CD4-positive, alpha-beta memory T cell (primary cell): Measurements from ENCODE around the gene ABCB7. TPM values are rescaled to one million over a fixed set of nuclear protein-coding genes. Genes with fewer than 3 reads are reported as not detected.
A peak's percentile ranks its signal among the peaks of the same experiment; 100 is the strongest.
"Not testable (repeated sequence)": the region's sequence is repeated elsewhere in the genome, so short reads cannot be mapped to it uniquely, and the experiment has no call there.

Source experiments
- CTCF ChIA-PET: fragments of 350-600 bp; sonication (Branson Sonifier 250); formaldehyde crosslinking; loops from one replicate; lab custom pipeline; 2021; ENCODE audit warnings: inconsistent platforms; ENCODE audit not compliant: partially characterized antibody; lab: Charles Lee
- POLR2A ChIA-PET: fragments of 350-600 bp; sonication (Branson Sonifier 250); formaldehyde crosslinking; loops from one replicate; lab custom pipeline; 2021; ENCODE audit not compliant: partially characterized antibody; lab: Charles Lee
- DNase-seq, 5 donors: peaks; one replicate each; pipeline versions ENCODE4 v3.0.0 to v3.0.0-alpha.2; 2020 to 2022; ENCODE audit warnings: mixed read lengths in 1 of 5
- H3K27ac ChIP-seq: one replicate; pipeline ENCODE4 v1.7.0; 2013; ENCODE audit warnings: low read depth, low read length
- H3K27me3 ChIP-seq: 2 replicates; pipeline ENCODE4 v1.7.0; 2013; ENCODE audit warnings: mild to moderate bottlenecking, low read length, moderate library complexity; ENCODE audit not compliant: insufficient read depth
- H3K36me3 ChIP-seq: 2 replicates; pipeline ENCODE4 v1.7.0; 2013; ENCODE audit warnings: mild to moderate bottlenecking, low read length, moderate library complexity; ENCODE audit not compliant: insufficient read depth
- H3K4me1 ChIP-seq: 2 replicates; pipeline ENCODE4 v1.7.0; 2013; ENCODE audit warnings: mild to moderate bottlenecking, low read length, moderate library complexity; ENCODE audit not compliant: insufficient read depth
- H3K4me3 ChIP-seq, 2 donors: one replicate each; pipeline ENCODE4 v1.7.0; 2013; ENCODE audit warnings: low read length in 2 of 2, mild to moderate bottlenecking in 1 of 2
- H3K9me3 ChIP-seq, 2 donors: one replicate each; pipeline ENCODE4 v1.7.0; 2013; ENCODE audit warnings: low read length in 2 of 2, control low read depth in 1 of 2; ENCODE audit not compliant: control insufficient read depth in 1 of 2
- H3K27ac Mint-ChIP-seq, 7 donors: one replicate each; pipeline ENCODE4 v1.8.0; 2020 to 2021; ENCODE audit warnings: mixed read lengths in 7 of 7, mild to moderate bottlenecking in 6 of 7, inconsistent platforms in 3 of 7, moderate library complexity in 3 of 7
- H3K27me3 Mint-ChIP-seq, 2 donors: one replicate each; pipeline ENCODE4 v1.8.0; 2020 to 2021; ENCODE audit warnings: mixed read lengths in 2 of 2
- H3K36me3 Mint-ChIP-seq, 2 donors: one replicate each; pipeline ENCODE4 v1.8.0; 2020 to 2021; ENCODE audit warnings: mixed read lengths in 2 of 2, inconsistent platforms in 1 of 2, mild to moderate bottlenecking in 1 of 2
- H3K4me1 Mint-ChIP-seq, 4 donors: one replicate each; pipeline ENCODE4 v1.8.0; 2020 to 2021; ENCODE audit warnings: mixed read lengths in 4 of 4, mild to moderate bottlenecking in 1 of 4
- H3K4me3 Mint-ChIP-seq, 8 donors: one replicate each; pipeline ENCODE4 v1.8.0; 2020 to 2021; ENCODE audit warnings: mixed read lengths in 8 of 8, mild to moderate bottlenecking in 7 of 8, moderate library complexity in 6 of 8, inconsistent platforms in 3 of 8
- H3K9me3 Mint-ChIP-seq, 8 donors: one replicate each; pipeline ENCODE4 v1.8.0; 2020 to 2021; ENCODE audit warnings: mixed read lengths in 8 of 8, mild to moderate bottlenecking in 5 of 8, inconsistent platforms in 3 of 8, moderate library complexity in 1 of 8
- intact Hi-C: fragments of 100-400 bp; cut with micrococcal nuclease; formaldehyde crosslinking; loops from one replicate; pipeline ENCODE4 v1.15.1; 2023
- polyA plus RNA-seq, 2 donors: library from polyadenylated mRNA; unstranded; fragments of 300-500 nt; fragmentation: Illumina TruSeq; gene quantifications; one replicate each; pipeline ENCODE4 v1.2.3, GENCODE V29; 2021
- total RNA-seq, 2 experiments: library from RNA; stranded (reverse); gene quantifications; one replicate each; pipeline ENCODE4 v1.2.3, GENCODE V29; 2021

ABCB7 gene
- total RNA-seq: 10 to 100 TPM; 24.1 to 29.4 TPM
- polyA plus RNA-seq: 10 to 100 TPM; 11.4 to 20.8 TPM

DNA sequence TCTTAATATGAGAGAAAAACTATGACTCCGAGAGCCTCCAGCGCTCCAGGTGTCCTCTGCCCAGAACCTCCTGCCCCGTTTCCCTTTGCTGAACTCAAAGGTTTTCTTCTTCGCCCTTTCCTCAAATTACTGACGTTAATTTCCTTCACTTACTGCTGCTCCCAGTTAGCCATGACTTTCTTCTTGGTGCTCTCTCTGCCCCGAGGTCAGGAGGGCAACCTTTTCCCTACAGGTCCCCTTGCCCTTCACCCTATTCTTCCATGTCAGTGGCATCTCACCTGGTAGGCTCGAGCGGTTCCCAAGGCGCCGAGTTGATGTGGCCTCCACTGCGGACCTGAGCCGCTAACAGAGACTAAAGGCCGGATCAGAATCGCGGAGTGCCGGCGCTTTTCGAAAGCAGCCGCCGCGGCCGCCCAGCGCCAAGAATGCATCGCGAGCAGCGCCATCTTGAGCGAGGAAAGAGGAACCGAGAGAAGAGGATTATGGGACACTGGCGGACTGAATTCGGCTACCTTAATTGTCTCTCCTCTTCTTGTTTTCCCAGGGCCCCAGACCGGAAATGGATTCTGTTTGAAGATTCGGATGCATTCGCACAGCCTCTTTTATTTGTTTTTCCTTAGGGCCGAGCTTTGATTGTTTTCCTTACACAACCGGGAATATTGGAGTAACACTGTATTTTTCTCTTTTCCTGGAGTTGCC, at the start of gene ABCB7:
Gene ABCB7 (minus strand): TSS at position 457 of the 699 bp plus-strand sequence. CDS start 11 bp downstream, at position 446.
- peaks cover 20% of the 10 kb centered on the region for H3K4me1 ChIP-seq
- POLR2A ChIA-PET: interaction anchor here (3.1 kb wide), 1 partner anchor 118 kb away, joined by 13 read pairs; the partner anchor contains the start of gene UPRT
- intact Hi-C loops: loop anchor here (2.0 to 10.0 kb wide), 3 partner anchors 119 to 861 kb away; partner anchors contain the start of genes RLIM and UPRT
- no peaks in the 10 kb centered on the region for H3K9me3 ChIP-seq
- Mint-ChIP-seq H3K9me3 (no peaks in the 10 kb centered on the region), H3K27me3 (no peaks in the 10 kb centered on the region), H3K4me1 (peaks cover 23 to 52% (median 34%) of the 10 kb centered on the region in 4 donors), H3K4me3 (peak within 1 kb of the TSS; percentile 89 to 98 (median 95)), H3K27ac (peak within 1 kb of the TSS; percentile 95 to 98 (median 97)), H3K36me3 (peaks cover 0 to 11% of the 10 kb centered on the region in 2 donors)
- H3K27me3 ChIP-seq: no peaks in the 10 kb centered on the region
- H3K4me3 ChIP-seq: peak within 1 kb of the TSS; percentile 65 to 74
- H3K36me3 ChIP-seq: no peaks in the 10 kb centered on the region
- peak within 1 kb of the TSS; percentile 76 for H3K27ac ChIP-seq
- CTCF ChIA-PET: no interaction called here
- peak; percentile 56 to 70 (median 61) for DNase-seq

DNA sequence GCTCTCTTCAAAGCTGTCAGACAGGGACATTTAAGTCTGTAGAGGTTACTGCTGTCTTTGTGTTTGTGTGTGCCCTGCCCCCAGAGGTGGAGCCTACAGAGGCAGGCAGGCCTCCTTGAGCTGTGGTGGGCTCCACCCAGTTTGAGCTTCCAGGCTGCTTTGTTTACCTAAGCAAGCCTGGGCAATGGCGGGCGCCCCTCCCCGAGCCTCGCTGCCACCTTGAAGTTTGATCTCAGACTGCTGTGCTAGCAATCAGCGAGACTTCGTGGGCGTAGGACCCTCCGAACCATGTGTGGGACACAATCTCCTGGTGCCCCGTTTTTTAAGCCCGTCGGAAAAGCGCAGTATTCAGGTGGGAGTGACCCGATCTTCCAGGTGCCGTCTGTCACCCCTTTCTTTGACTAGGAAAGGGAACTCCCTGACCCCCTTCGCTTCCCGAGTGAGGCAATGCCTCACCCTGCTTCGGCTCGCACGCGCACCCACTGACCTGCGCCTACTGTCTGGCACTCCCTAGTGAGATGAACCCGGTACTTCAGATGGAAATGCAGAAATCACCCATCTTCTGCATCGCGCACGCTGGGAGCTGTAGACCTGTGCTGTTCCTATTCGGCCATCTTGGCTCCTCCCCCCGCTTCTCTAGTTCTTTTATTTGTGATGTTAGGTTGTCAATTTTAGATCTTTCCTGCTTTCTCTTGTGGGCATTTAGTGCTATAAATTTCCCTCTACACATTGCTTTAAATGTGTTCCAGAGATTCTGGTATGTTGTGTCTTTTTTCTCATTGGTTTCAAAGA, 32.5 kb upstream of the ABCB7 start:
- H3K27ac Mint-ChIP-seq, H3K4me1 Mint-ChIP-seq, H3K27me3 ChIP-seq, H3K4me3 ChIP-seq, CTCF ChIA-PET, H3K4me1 ChIP-seq, DNase-seq, H3K9me3 ChIP-seq, H3K36me3 ChIP-seq, intact Hi-C loops, H3K27ac ChIP-seq, H3K9me3 Mint-ChIP-seq, POLR2A ChIA-PET, H3K36me3 Mint-ChIP-seq, H3K27me3 Mint-ChIP-seq, H3K4me3 Mint-ChIP-seq: not testable (repeated sequence)

DNA sequence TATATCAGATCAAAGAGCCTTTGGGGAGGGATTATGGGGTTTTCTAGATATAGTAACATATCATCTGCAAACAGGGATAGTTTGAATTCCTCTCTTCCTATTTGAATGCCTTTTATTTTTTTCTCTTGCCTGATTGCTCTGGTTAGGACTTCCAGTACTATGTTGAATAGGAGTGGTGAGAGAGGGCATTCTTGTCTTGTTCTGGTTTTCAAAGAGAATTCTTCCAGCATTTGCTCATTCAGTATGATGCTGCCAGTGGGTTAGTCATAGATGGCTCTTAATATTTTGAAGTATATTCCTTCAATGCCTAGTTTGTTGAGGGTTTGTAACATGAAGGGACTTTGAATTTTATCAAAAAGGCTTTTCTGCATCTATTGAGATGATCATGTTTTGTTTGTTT, 25.6 kb upstream of the ABCB7 start:
- Mint-ChIP-seq H3K27ac (no peak overlapping the region), H3K36me3 (no peaks in the 10 kb centered on the region), H3K4me3 (no peak overlapping the region), H3K4me1 (no peaks in the 10 kb centered on the region), H3K27me3 (no peaks in the 10 kb centered on the region), H3K9me3 (peaks cover 0 to 6% (median 0%) of the 10 kb centered on the region in 8 donors)
- Histone ChIP-seq H3K36me3 (no peaks in the 10 kb centered on the region), H3K4me1 (no peaks in the 10 kb centered on the region), H3K4me3 (no peak overlapping the region), H3K27ac (no peak overlapping the region), H3K27me3 (no peaks in the 10 kb centered on the region), H3K9me3 (no peaks in the 10 kb centered on the region)
- CTCF ChIA-PET: no interaction called here
- POLR2A ChIA-PET: no interaction called here
- intact Hi-C loops: no loop called here
- DNase-seq: no peak

DNA sequence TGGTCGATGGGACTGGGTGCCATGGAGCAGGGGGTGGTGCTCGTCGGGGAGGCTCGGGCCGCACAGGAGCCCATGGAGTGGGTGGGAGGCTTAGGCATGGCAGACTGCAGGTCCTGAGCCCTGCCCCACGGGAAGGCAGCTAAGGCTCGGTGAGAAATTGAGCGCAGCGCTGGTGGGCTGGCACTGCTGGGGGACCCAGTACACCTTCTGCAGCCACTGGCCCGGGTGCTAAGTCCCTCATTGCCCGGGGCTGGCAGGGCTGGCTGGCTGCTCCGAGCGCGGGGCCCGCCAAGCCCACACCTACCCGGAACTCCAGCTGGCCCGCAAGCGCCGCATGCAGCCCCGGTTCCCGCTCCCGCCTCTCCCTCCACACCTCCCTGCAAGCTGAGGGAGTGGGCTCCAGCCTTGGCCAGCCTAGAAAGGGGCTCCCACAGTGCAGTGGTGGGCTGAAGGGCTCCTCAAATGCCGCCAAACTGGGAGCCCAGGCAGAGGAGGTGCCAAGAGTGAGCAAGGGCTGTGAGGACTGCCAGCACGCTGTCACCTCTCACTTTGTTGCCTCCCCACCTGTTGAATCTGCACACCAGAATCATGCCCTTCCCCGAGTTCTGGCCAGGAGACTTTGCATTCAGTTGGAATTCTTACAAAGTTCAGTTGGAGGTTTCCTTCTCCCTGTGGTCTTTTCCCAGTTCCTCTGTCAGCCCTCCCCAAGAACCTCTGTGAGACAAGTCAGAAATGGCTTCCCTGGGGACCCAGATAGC, 23.6 kb upstream of the ABCB7 start:
- H3K9me3 Mint-ChIP-seq, H3K4me3 ChIP-seq, POLR2A ChIA-PET, H3K4me3 Mint-ChIP-seq, H3K27me3 ChIP-seq, CTCF ChIA-PET, DNase-seq, H3K36me3 ChIP-seq, H3K36me3 Mint-ChIP-seq, intact Hi-C loops, H3K27ac ChIP-seq, H3K27me3 Mint-ChIP-seq, H3K4me1 Mint-ChIP-seq, H3K9me3 ChIP-seq, H3K4me1 ChIP-seq, H3K27ac Mint-ChIP-seq: not testable (repeated sequence)

DNA sequence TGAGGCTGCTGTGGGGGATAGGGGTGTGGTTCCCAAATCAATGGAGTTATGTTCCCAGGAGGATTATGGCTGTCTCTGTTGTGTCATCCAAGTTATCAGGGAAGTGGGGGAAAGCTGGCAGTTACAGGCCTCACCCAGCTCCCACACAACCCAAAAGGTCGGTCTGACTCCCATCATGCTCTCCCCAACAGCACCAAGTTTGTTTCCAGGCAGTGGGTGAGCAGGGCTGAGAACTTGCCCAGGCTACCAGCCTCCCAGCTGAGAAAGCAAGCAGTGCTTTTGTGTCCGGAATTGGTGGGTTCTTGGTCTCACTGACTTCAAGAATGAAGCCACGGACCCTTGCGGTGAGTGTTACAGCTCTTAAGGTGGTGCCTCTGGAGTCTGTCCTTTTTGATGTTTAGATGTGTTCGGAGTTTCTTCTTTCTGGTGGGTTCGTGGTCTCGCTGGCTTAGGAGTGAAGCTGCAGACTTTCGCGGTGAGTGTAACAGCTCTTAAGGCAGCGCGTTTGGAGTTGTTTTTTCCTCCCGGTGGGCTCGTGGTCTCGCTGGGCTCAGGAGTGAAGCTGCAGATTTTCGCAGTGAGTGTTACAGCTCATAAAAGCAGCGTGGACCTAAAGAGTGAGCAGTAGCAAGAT, 16.3 kb upstream of the ABCB7 start:
- H3K27me3 ChIP-seq, H3K36me3 Mint-ChIP-seq, H3K36me3 ChIP-seq, H3K27me3 Mint-ChIP-seq, H3K4me1 ChIP-seq, H3K27ac Mint-ChIP-seq, H3K4me3 Mint-ChIP-seq, H3K9me3 Mint-ChIP-seq, POLR2A ChIA-PET, H3K4me3 ChIP-seq, intact Hi-C loops, H3K9me3 ChIP-seq, DNase-seq, H3K27ac ChIP-seq, CTCF ChIA-PET, H3K4me1 Mint-ChIP-seq: not testable (repeated sequence)

DNA sequence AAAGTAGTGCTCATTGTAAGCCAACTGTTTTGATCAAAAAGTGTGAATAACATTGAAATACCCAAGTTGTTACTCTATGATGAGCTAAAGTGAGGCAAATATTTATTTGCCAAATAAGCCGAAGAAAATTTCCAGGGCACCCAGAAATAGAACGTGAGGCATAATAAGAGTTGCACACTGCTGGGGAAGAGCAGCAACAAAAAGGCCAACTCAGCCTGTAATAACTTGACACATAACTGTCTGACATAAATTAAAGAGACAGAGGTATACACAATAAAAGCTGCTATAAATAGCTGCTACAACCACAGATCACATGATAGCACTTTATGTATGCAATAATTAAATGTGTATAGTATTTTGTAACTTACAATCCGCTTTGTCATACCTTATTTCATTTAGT, 2.0 kb upstream of the ABCB7 start:
- Histone ChIP-seq H3K27me3 (no peaks in the 10 kb centered on the region), H3K9me3 (no peaks in the 10 kb centered on the region), H3K36me3 (no peaks in the 10 kb centered on the region), H3K4me1 (peaks cover 20% of the 10 kb centered on the region), H3K27ac (no peak overlapping the region), H3K4me3 (no peak overlapping the region)
- no peaks in the 10 kb centered on the region for H3K27me3 Mint-ChIP-seq
- no peaks in the 10 kb centered on the region for H3K9me3 Mint-ChIP-seq
- H3K27ac Mint-ChIP-seq: peak overlapping the region in 1 of 7 donors; percentile 95
- H3K36me3 Mint-ChIP-seq: peaks cover 0 to 11% of the 10 kb centered on the region in 2 donors
- intact Hi-C loops: loop anchor here (10.0 kb wide), 2 partner anchors 543 to 863 kb away; partner anchors contain the start of gene RLIM
- ChIA-PET CTCF (no interaction called here), POLR2A (interaction anchor here (3.1 kb wide), 1 partner anchor 116 kb away, joined by 13 read pairs; the partner anchor contains the start of gene UPRT)
- H3K4me1 Mint-ChIP-seq: peaks cover 12 to 43% (median 27%) of the 10 kb centered on the region in 4 donors
- H3K4me3 Mint-ChIP-seq: no peak overlapping the region
- DNase-seq: no peak
